ENCODE data around the gene GNAO1.

Gene GNAO1

DNA sequence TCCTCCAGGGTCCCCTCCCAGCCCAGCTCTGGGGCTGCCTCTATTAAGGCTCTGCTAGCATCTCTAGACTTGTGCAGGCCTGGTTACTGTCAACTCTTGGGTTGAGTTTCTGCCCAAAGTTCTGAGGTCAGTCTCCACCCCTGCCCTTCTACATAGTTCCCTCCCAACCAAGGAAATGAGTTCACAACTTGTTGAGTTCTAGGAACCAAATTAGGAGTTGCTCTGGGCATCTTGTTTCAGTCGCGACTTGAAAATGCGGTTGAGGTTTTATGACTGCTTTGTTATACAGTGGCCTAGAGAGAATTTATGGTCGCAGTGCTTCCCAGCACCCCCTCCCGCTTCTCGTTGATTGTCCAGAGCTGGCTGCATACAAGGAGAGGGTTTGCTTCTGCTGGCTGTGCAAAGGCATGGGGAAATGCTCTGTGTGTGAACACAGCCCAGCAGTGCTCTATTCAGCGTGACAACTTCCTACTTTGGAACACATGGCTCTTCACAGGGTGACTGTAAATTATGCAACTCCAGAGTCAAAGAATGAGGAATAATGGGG, 20.2 kb downstream of the GNAO1 start:
- H3K9ac ChIP-seq (ENCODE audit: low read depth in 1 of 2, low read length in 2 of 2): no peak overlapping the region
- no peaks in the 10 kb centered on the region for H3K36me3 ChIP-seq (ENCODE audit: control insufficient read depth in 1 of 2, insufficient read depth in 2 of 2, low read length in 2 of 2)
- H3K27me3 ChIP-seq (ENCODE audit: control insufficient read depth in 1 of 2, insufficient read depth in 2 of 2, low read length in 2 of 2): peaks cover 0 to 3% of the 10 kb centered on the region in 2 donors
- H3K4me1 ChIP-seq (ENCODE audit: control insufficient read depth in 1 of 2, insufficient read depth in 2 of 2, low read length in 2 of 2): no peaks in the 10 kb centered on the region
- H3K9me3 ChIP-seq (ENCODE audit: control insufficient read depth in 1 of 2, low read length in 2 of 2): no peaks in the 10 kb centered on the region
- no peak overlapping the region for H3K4me3 ChIP-seq (ENCODE audit: low read depth in 1 of 2, low read length in 2 of 2)
- no peak overlapping the region for H3K27ac ChIP-seq (ENCODE audit: low read depth, low read length)

DNA sequence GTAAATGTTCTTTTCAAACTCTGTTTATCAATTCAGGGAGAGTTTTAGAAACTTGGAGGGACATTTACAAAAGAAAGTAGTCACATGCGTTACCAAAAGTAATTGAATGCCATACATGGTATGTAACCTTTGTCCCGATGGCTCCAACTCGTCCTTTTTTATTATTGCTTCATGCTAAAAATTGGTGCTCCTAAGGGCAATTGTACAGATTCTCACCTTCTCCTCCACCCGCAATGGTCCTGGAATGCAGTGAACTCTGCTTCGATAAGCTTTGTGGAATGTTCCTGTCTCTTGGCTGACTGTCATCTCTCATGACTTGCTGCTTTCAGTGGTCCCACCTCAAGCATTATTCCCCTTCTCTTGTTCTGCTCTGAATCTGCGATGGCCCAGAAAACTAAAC, 20.9 kb downstream of the GNAO1 start:
- no peaks in the 10 kb centered on the region for H3K36me3 ChIP-seq (ENCODE audit: control insufficient read depth in 1 of 2, insufficient read depth in 2 of 2, low read length in 2 of 2)
- no peak overlapping the region for H3K27ac ChIP-seq (ENCODE audit: low read depth, low read length)
- no peak overlapping the region for H3K4me3 ChIP-seq (ENCODE audit: low read depth in 1 of 2, low read length in 2 of 2)
- no peaks in the 10 kb centered on the region for H3K9me3 ChIP-seq (ENCODE audit: control insufficient read depth in 1 of 2, low read length in 2 of 2)
- H3K4me1 ChIP-seq (ENCODE audit: control insufficient read depth in 1 of 2, insufficient read depth in 2 of 2, low read length in 2 of 2): no peaks in the 10 kb centered on the region
- H3K9ac ChIP-seq (ENCODE audit: low read depth in 1 of 2, low read length in 2 of 2): no peak overlapping the region
- H3K27me3 ChIP-seq (ENCODE audit: control insufficient read depth in 1 of 2, insufficient read depth in 2 of 2, low read length in 2 of 2): no peaks in the 10 kb centered on the region

DNA sequence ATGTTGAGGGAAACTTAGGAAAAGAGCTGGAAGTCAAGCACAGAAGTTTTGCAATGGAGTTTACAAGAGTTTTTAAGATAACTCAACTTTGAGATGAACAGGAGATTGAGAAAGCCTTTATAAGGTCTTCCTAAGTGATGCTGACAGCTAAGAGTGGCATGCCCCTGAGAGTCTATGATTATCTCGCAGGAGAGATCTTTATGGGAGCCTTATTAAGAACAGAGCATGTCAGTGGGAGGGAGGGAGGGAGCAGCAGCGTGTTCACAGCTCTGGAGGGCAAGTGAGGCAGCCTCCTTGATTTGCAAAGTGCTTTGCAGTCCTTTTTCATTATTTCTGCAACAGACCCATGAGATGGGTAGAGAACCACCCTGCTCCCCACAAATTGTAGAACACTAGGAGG, 30.7 kb downstream of the GNAO1 start:
- Histone ChIP-seq H3K27ac (ENCODE audit: low read depth, low read length) (no peak overlapping the region), H3K36me3 (ENCODE audit: control insufficient read depth in 1 of 2, insufficient read depth in 2 of 2, low read length in 2 of 2) (no peaks in the 10 kb centered on the region), H3K9ac (ENCODE audit: low read depth in 1 of 2, low read length in 2 of 2) (no peak overlapping the region), H3K27me3 (ENCODE audit: control insufficient read depth in 1 of 2, insufficient read depth in 2 of 2, low read length in 2 of 2) (no peaks in the 10 kb centered on the region), H3K4me1 (ENCODE audit: control insufficient read depth in 1 of 2, insufficient read depth in 2 of 2, low read length in 2 of 2) (peaks cover 0 to 3% of the 10 kb centered on the region in 2 donors), H3K4me3 (ENCODE audit: low read depth in 1 of 2, low read length in 2 of 2) (no peak overlapping the region), H3K9me3 (ENCODE audit: control insufficient read depth in 1 of 2, low read length in 2 of 2) (no peaks in the 10 kb centered on the region)

DNA sequence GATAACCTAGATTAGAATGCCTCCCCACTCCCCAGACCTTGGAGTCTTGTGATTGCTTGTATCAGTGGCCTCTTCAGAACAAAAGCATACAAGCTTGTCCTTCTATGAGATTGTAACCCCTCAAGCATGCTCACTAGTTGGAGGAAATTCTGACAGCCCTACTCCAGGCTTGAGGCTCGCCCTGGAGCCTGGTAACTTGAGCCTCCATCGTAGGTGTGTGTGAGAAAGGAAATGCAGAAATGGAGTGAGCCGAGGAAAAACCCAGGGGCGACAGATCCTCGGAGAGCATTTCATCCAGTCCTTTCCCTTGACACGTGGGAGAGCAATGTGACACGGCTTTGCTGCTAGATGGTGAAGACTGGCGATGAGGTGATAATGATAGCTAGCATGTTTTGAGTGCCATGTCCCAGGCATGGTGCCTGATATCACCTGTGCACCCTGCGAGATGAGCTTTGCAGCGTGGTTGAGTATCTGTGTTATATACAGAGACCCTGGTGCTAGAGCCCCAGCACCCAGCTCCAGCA, 31.2 kb downstream of the GNAO1 start:
- Histone ChIP-seq H3K27ac (ENCODE audit: low read depth, low read length) (no peak overlapping the region), H3K9me3 (ENCODE audit: control insufficient read depth in 1 of 2, low read length in 2 of 2) (no peaks in the 10 kb centered on the region), H3K4me3 (ENCODE audit: low read depth in 1 of 2, low read length in 2 of 2) (no peak overlapping the region), H3K27me3 (ENCODE audit: control insufficient read depth in 1 of 2, insufficient read depth in 2 of 2, low read length in 2 of 2) (no peaks in the 10 kb centered on the region), H3K36me3 (ENCODE audit: control insufficient read depth in 1 of 2, insufficient read depth in 2 of 2, low read length in 2 of 2) (no peaks in the 10 kb centered on the region), H3K4me1 (ENCODE audit: control insufficient read depth in 1 of 2, insufficient read depth in 2 of 2, low read length in 2 of 2) (peaks cover 0 to 3% of the 10 kb centered on the region in 2 donors), H3K9ac (ENCODE audit: low read depth in 1 of 2, low read length in 2 of 2) (no peak overlapping the region)

DNA sequence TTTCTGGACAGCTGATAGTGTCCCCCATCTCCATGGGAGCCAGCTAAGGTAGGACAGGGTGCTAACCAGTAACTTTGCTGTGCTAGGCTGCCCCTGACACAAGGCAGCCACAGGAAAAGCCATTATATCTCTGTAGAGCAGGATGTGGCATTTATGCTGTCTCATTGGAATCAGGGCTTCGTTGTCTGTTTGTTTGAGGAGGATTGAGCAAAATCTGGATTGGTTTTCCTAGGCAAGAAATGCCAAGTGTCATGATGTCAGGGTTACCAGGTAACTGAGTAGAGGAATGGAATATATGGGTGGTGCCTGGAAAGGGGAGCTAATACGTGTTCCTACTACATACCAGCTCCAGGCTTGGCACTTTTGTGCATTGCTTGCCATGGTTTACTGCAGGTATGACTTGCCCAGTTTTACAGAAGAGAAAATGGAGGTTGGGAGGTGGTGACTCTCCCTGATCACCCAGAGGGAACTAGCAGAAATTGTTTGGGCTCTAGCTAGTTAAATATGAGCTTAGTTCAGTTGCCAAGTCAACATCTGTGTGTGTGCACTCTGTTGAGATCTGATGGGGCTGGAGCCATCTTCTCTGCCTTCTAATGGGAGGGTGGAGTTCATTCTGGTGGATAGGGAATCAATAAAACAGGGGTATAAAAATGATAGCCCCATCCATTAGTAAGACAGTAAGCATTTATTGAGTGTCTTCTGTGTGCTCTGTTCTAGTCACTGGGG, 33.9 kb downstream of the GNAO1 start:
- H3K36me3 ChIP-seq (ENCODE audit: control insufficient read depth in 1 of 2, insufficient read depth in 2 of 2, low read length in 2 of 2): no peaks in the 10 kb centered on the region
- no peaks in the 10 kb centered on the region for H3K27me3 ChIP-seq (ENCODE audit: control insufficient read depth in 1 of 2, insufficient read depth in 2 of 2, low read length in 2 of 2)
- H3K4me3 ChIP-seq (ENCODE audit: low read depth in 1 of 2, low read length in 2 of 2): no peak overlapping the region
- no peak overlapping the region for H3K27ac ChIP-seq (ENCODE audit: low read depth, low read length)
- peaks cover 0 to 3% of the 10 kb centered on the region in 2 donors for H3K4me1 ChIP-seq (ENCODE audit: control insufficient read depth in 1 of 2, insufficient read depth in 2 of 2, low read length in 2 of 2)
- H3K9me3 ChIP-seq (ENCODE audit: control insufficient read depth in 1 of 2, low read length in 2 of 2): no peaks in the 10 kb centered on the region
- no peak overlapping the region for H3K9ac ChIP-seq (ENCODE audit: low read depth in 1 of 2, low read length in 2 of 2)

DNA sequence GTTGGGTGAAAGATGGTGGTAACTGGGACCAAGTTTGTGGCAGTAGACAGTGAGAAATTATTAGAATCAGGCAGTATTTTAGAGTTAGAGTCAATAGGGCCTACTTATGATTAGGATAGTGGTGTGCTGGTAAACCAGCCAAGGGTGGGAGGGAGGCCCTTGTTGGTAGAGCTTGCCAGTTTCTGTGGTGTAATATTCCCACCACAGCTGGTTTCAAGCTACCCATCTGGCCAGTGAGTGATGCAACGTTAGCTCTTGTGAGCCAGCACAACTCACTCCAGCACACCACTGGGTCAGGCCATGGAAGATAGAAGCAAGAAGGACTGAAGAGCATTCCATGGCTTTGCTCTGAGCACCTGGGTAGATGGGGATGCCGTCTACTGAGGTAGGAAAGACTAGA, 34.9 kb downstream of the GNAO1 start:
- H3K4me1 ChIP-seq (ENCODE audit: control insufficient read depth in 1 of 2, insufficient read depth in 2 of 2, low read length in 2 of 2): peaks cover 0 to 3% of the 10 kb centered on the region in 2 donors
- H3K27me3 ChIP-seq (ENCODE audit: control insufficient read depth in 1 of 2, insufficient read depth in 2 of 2, low read length in 2 of 2): no peaks in the 10 kb centered on the region
- no peak overlapping the region for H3K9ac ChIP-seq (ENCODE audit: low read depth in 1 of 2, low read length in 2 of 2)
- H3K9me3 ChIP-seq (ENCODE audit: control insufficient read depth in 1 of 2, low read length in 2 of 2): no peaks in the 10 kb centered on the region
- no peaks in the 10 kb centered on the region for H3K36me3 ChIP-seq (ENCODE audit: control insufficient read depth in 1 of 2, insufficient read depth in 2 of 2, low read length in 2 of 2)
- H3K4me3 ChIP-seq (ENCODE audit: low read depth in 1 of 2, low read length in 2 of 2): no peak overlapping the region
- H3K27ac ChIP-seq (ENCODE audit: low read depth, low read length): no peak overlapping the region

DNA sequence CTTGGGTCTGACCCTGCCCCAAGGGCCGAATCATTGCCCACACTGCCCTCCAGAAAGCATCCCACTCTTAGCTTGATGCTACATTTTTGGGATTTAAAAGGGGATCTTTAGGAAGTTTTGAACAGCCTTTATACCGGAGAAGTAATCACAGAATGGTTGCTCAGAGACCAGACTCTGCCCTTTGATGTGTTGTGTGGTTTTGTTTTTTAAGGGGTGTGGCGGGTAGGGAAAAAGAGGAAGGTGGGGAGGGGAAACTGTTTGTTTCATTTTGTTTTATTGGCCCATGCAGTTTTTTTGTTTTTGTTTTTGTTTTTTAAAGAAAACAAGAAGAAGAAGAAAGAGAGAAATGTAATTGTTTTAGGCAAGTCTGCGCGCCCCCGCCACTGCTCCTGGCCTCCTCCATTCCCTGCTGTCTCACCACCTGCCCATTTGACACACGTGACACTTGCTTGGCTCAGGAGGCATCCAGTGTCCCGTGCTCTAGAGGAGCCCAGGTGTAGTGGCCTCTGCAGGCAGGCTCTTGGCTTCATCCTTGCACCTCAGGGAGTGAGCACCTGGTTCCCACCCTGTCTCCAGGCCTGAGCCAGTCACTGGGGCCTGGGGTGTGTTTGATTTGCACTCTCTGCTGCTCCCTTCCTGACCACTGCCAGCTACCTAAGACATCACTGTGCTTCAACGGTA, 35.7 kb downstream of the GNAO1 start:
- H3K9me3 ChIP-seq (ENCODE audit: control insufficient read depth in 1 of 2, low read length in 2 of 2): no peaks in the 10 kb centered on the region
- no peak overlapping the region for H3K27ac ChIP-seq (ENCODE audit: low read depth, low read length)
- peaks cover 0 to 3% of the 10 kb centered on the region in 2 donors for H3K4me1 ChIP-seq (ENCODE audit: control insufficient read depth in 1 of 2, insufficient read depth in 2 of 2, low read length in 2 of 2)
- H3K9ac ChIP-seq (ENCODE audit: low read depth in 1 of 2, low read length in 2 of 2): no peak overlapping the region
- H3K4me3 ChIP-seq (ENCODE audit: low read depth in 1 of 2, low read length in 2 of 2): no peak overlapping the region
- no peaks in the 10 kb centered on the region for H3K36me3 ChIP-seq (ENCODE audit: control insufficient read depth in 1 of 2, insufficient read depth in 2 of 2, low read length in 2 of 2)
- no peaks in the 10 kb centered on the region for H3K27me3 ChIP-seq (ENCODE audit: control insufficient read depth in 1 of 2, insufficient read depth in 2 of 2, low read length in 2 of 2)

DNA sequence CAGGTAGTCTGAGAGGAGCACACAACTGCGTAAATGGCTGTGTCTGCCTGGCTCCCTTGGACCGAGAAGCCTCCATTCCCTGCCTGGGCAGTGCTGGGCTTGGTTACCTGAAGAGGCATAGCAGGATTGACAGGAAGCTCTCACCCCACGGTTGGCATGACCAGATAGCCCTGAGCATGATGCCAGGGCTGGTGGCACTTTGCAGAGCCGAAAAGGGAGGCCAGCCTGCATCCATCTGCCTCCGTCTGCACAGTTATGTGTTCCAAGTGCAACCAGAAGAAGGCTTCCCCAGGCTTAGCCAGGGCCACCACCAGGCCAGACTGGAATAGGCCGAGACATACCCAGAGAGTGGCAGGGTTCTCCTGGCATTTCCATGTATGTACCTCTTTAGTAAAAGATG, 36.6 kb downstream of the GNAO1 start:
- H3K9ac ChIP-seq (ENCODE audit: low read depth in 1 of 2, low read length in 2 of 2): no peak overlapping the region
- H3K4me1 ChIP-seq (ENCODE audit: control insufficient read depth in 1 of 2, insufficient read depth in 2 of 2, low read length in 2 of 2): peaks cover 0 to 3% of the 10 kb centered on the region in 2 donors
- no peaks in the 10 kb centered on the region for H3K27me3 ChIP-seq (ENCODE audit: control insufficient read depth in 1 of 2, insufficient read depth in 2 of 2, low read length in 2 of 2)

DNA sequence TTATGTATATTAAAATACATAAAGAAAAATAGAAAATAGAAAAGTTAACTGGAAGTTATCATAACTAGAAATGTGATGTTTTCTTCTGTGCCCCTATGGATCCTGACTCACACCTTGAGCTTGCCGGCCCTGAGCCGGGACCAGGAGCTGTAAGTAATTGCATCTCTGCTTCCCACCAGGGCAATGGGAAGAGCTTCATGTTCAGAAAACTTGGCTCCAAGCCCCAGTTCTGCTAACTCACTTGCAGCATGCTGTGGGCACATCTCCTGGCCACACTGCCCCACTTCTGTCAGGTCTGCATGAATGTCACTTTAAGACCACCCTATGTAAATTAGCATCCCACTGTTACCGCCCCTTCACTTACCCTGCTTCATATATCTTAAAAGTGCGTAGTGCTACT, 37.2 kb downstream of the GNAO1 start:
- H3K4me1 ChIP-seq (ENCODE audit: control insufficient read depth in 1 of 2, insufficient read depth in 2 of 2, low read length in 2 of 2): peaks cover 0 to 3% of the 10 kb centered on the region in 2 donors
- H3K36me3 ChIP-seq (ENCODE audit: control insufficient read depth in 1 of 2, insufficient read depth in 2 of 2, low read length in 2 of 2): no peaks in the 10 kb centered on the region
- H3K9me3 ChIP-seq (ENCODE audit: control insufficient read depth in 1 of 2, low read length in 2 of 2): no peaks in the 10 kb centered on the region
- no peaks in the 10 kb centered on the region for H3K27me3 ChIP-seq (ENCODE audit: control insufficient read depth in 1 of 2, insufficient read depth in 2 of 2, low read length in 2 of 2)
- H3K9ac ChIP-seq (ENCODE audit: low read depth in 1 of 2, low read length in 2 of 2): no peak overlapping the region
- no peak overlapping the region for H3K4me3 ChIP-seq (ENCODE audit: low read depth in 1 of 2, low read length in 2 of 2)
- no peak overlapping the region for H3K27ac ChIP-seq (ENCODE audit: low read depth, low read length)

More for the DNA sequence above, 36.6 kb downstream of the GNAO1 start:
- Histone ChIP-seq H3K36me3 (ENCODE audit: control insufficient read depth in 1 of 2, insufficient read depth in 2 of 2, low read length in 2 of 2) (no peaks in the 10 kb centered on the region), H3K4me3 (ENCODE audit: low read depth in 1 of 2, low read length in 2 of 2) (no peak overlapping the region), H3K27ac (ENCODE audit: low read depth, low read length) (no peak overlapping the region), H3K9me3 (ENCODE audit: control insufficient read depth in 1 of 2, low read length in 2 of 2) (no peaks in the 10 kb centered on the region)

DNA sequence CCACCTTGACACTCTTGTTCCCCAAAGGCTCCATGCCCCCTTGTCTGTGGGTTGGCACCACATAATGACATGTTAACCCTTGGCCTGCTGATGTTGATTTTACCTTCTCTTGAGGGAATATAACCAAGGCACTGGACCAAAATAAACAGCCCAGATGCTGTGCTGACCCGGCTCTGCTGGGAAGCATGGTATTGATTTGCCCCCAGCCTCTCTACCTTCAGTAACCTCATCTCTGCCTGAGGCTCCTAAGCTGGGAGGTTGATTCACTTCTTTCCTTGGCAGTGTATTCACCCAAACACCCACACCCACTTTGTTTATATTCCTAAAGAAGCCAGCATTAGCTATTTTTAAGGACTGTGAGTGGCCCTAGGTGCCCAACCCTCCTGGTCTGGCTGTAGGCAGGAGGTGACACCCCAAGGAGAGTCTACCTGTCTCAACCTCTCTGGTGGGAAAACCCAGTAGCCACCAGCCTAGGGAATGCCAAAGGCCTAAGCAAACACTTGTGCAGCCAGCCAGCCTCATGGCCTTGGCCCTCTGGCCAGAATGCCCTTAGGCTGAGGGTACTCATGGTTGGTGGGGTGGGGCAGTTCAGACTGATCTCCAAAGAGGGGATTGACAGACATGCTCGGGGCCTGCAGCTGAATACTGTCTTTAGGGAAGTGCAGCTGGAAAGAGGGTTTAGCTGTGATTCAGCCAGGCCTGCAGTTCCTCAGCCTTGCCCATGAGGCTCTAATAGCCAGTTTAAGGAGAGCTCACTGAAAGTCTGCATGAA, 42.7 kb downstream of the GNAO1 start:
- no peak overlapping the region for H3K27ac ChIP-seq (ENCODE audit: low read depth, low read length)
- H3K27me3 ChIP-seq (ENCODE audit: control insufficient read depth in 1 of 2, insufficient read depth in 2 of 2, low read length in 2 of 2): no peaks in the 10 kb centered on the region
- H3K9me3 ChIP-seq (ENCODE audit: control insufficient read depth in 1 of 2, low read length in 2 of 2): no peaks in the 10 kb centered on the region
- no peaks in the 10 kb centered on the region for H3K4me1 ChIP-seq (ENCODE audit: control insufficient read depth in 1 of 2, insufficient read depth in 2 of 2, low read length in 2 of 2)
- no peak overlapping the region for H3K9ac ChIP-seq (ENCODE audit: low read depth in 1 of 2, low read length in 2 of 2)
- no peak overlapping the region for H3K4me3 ChIP-seq (ENCODE audit: low read depth in 1 of 2, low read length in 2 of 2)
- H3K36me3 ChIP-seq (ENCODE audit: control insufficient read depth in 1 of 2, insufficient read depth in 2 of 2, low read length in 2 of 2): no peaks in the 10 kb centered on the region

Data from duodenal mucosa (tissue), 2 donors.